GM21619 (cell line): ENCODE data around the gene ROBO1.

ENCODE experiments used
- ATAC-seq: cut with Tn5 transposase; IDR thresholded peaks from one replicate; pipeline ENCODE4 v1.9.1; 2021; ENCODE audit not compliant: unreplicated experiment

ROBO1 gene

GRCh38 chr3:79385211-79385610 lies 382.6 kb downstream of the ROBO1 start:
- no peak for ATAC-seq

- no peak for ATAC-seq
Measured at GRCh38 chr3:79383402-79384012, 384.3 kb downstream of the ROBO1 start.

- ATAC-seq, result no peak
Measured at GRCh38 chr3:79380581-79380980, 387.2 kb downstream of the ROBO1 start.

GRCh38 chr3:79378064-79378463 lies 389.7 kb downstream of the ROBO1 start:
- ATAC-seq, result no peak

- no peak for ATAC-seq
Measured at GRCh38 chr3:79369306-79369705, 398.5 kb downstream of the ROBO1 start.

- ATAC-seq, result no peak
Measured at GRCh38 chr3:79368403-79368802, 399.4 kb downstream of the ROBO1 start.

GRCh38 chr3:79367803-79368202 lies 400.0 kb downstream of the ROBO1 start:
- ATAC-seq, result no peak

- no peak for ATAC-seq
Measured at GRCh38 chr3:79367066-79367465, 400.7 kb downstream of the ROBO1 start.

- ATAC-seq, result no peak
Measured at GRCh38 chr3:79366414-79366813, 401.4 kb downstream of the ROBO1 start.

GRCh38 chr3:79364784-79365183 lies 403.0 kb downstream of the ROBO1 start:
- ATAC-seq, result no peak

GRCh38 chr3:79362571-79363270 lies 405.1 kb downstream of the ROBO1 start:
- ATAC-seq, result no peak

- peak; percentile 75 for ATAC-seq
Measured at GRCh38 chr3:79361748-79362378, 405.9 kb downstream of the ROBO1 start.

- ATAC-seq, result no peak
Measured at GRCh38 chr3:79358327-79358726, 409.5 kb downstream of the ROBO1 start.

- no peak for ATAC-seq
Measured at GRCh38 chr3:79354179-79354688, 413.6 kb downstream of the ROBO1 start.

- ATAC-seq, result no peak
Measured at GRCh38 chr3:79351699-79352098, 416.1 kb downstream of the ROBO1 start.

- ATAC-seq, result no peak
Measured at GRCh38 chr3:79344876-79345871, 422.6 kb downstream of the ROBO1 start.

GRCh38 chr3:79341961-79342360 lies 425.8 kb downstream of the ROBO1 start:
- no peak for ATAC-seq

GRCh38 chr3:79339846-79340245 lies 428.0 kb downstream of the ROBO1 start:
- ATAC-seq, result no peak

GRCh38 chr3:79337798-79338197 lies 430.0 kb downstream of the ROBO1 start:
- no peak for ATAC-seq

- ATAC-seq, result no peak
Measured at GRCh38 chr3:79329154-79329553, 438.6 kb downstream of the ROBO1 start.

- ATAC-seq, result no peak
Measured at GRCh38 chr3:79326642-79327041, 441.2 kb downstream of the ROBO1 start.
